NCI-H1436 treated with DMSO at 0.1 percent for 48 hours (cell line): ENCODE measurements around the gene LRRC8D.
"Not testable (repeated sequence)": the region's sequence is repeated elsewhere in the genome, so short reads cannot be mapped to it uniquely, and the experiment has no call there.

ENCODE experiments used
- DNase-seq: peaks from one replicate; lab custom pipeline; 2025; lab: John Stamatoyannopoulos, UW

Gene LRRC8D

GRCh38 chr1:89913353-89914095 lies 92.7 kb downstream of the LRRC8D start:
- DNase-seq = no peak

DNA sequence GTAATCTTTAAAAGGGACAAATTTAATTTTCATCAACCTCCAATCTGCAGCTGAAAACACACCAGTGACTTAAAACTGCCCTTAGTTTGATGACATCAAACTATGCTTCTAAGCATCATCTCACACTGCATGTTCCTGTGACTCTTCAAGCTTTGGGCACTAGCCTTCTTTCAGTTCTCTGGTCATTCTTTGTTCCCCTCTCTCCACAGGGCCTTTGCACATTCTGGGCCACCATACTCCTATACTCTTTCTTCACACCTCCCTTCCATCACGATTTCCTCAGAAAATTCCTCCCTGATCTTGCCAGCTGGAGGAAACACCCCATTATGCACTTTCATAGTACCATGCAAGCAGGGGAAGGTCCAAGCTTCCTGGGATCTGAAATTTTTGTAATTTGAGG lies 96.5 kb downstream of the LRRC8D start:
- no peak for DNase-seq

- no peak for DNase-seq
These were observed 97.4 kb downstream of the LRRC8D start for GRCh38 chr1:89918127-89918793.

DNA sequence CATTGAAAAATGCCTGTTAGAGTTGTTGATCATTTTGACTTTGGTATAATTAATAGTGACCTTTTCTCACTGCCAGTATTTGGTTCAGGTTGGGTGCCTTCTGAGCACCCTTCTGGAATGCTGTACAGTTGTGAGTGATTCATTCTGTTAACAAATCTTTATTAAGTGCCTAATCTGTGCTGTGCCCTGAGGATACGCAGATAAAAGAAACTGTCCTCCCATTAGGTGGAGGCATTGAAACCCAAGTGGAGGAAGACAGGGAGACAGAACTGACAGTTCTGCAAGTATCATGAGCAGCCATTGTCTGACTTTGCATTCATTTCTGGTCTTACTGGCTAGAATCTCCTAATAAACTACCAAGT lies 97.9 kb downstream of the LRRC8D start:
- no peak for DNase-seq

DNA sequence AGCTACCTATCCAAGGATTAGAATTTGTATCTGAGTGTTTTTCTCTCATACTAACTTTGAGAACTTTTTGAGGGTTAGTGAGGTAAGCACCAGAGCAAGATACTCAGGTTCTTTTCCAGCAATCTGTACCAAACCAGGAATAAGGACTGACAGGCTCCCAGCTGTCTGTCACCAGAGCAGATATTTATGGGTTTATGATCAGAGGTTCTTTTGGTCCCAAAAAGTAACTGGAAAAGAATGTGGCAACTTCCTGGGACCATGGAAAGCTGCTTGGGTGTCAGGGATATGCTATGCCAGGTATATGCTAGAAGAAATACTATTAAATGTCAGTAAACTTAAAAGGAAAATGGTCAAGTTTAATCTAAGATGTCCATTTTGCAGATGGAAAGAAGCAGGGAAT lies 98.3 kb downstream of the LRRC8D start:
- no peak for DNase-seq

DNA sequence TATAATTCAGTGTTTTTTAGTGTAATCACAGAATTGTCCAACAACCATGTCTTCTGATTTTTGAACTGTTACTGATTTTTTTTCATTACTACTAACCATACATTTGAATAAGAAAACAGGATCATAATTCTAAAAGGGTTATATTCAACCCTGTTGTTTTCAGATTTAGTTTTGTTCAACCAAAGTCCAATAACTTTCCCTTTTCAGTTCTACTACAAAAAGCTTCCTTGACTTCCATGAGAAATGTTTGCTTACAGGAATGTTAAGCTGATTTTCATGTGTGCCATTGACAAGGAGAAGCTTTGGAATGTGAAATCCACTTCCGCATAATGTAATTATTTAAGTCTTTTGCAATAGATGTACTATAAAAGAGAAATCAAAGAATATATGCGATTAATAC lies 102.1 kb downstream of the LRRC8D start:
- no peak for DNase-seq

DNA sequence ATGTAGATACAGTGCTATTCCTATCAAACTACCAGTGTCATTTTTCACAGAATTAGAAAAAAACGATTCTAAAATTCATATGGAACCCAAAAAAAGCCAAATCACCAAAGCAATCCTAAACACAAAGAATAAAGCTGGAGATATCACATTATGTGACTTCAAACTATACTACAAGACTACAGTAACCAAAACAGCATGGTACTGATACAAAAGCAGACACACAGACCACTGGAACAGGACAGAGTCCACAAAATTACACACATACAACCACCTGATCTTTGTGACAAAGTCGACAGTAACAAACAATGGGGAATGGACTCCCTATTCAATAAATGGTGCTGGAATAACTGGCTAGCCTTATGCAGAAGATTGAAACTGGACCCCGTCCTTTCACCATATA lies 102.7 kb downstream of the LRRC8D start:
- no peak for DNase-seq

DNA sequence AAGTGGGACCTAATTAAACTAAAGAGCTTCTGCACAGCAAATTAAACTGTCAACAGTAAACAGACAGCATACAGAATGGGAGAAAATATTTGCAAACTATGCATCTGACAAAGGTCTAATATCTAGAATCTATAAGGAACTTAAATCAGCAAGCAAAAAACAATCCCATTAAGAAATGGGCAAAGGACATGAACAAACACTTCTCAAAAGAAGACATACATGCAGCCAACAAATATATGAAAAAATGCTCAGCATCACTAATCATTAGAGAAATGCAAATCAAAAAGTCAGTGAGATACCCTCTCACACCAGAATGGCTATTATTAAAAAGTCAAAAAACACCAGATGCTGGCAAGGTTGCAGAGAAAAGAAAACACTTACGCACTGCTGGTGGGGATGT lies 103.2 kb downstream of the LRRC8D start:
- not testable (repeated sequence) for DNase-seq

DNA sequence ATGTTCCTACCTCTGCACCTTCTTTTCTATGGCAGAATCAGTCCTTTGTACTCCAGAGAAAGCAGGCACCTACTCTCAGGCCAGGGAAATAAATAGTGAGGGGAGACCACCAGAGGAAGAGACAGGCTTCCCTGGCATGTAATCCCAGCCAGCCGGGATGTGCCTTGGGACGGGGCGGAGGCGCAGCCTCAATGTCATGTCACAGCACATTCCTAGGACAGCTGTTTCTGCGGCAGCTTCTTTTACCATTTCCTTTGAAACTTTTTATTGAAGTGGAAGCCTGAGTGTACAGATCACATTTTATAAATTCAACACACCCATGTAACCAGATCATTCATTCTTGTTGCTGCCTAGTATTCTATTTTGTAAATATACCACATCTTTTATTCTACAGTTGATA lies 106.2 kb downstream of the LRRC8D start:
- no peak for DNase-seq

DNA sequence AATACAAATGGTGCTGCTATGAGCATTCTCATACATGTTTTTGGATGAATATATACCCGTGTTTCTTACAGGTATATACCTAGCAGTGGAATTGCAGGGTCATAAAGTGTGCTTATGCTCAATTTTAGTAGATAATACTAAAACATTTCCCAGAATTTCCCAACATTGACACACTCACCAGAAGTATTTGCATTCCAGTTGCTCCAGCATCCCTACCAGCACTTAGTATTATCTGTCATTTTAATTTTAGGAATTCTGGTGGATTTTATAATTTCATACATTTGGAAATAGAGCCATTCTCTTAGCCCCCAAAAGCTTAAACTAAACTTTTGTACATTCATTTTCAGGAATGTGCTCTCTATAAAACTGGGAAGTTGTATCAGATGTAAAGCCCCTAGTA lies 106.6 kb downstream of the LRRC8D start:
- DNase-seq = no peak

GRCh38 chr1:89928506-89928905 lies 107.7 kb downstream of the LRRC8D start:
- DNase-seq = no peak

GRCh38 chr1:89929467-89930063 lies 108.7 kb downstream of the LRRC8D start:
- no peak for DNase-seq

DNA sequence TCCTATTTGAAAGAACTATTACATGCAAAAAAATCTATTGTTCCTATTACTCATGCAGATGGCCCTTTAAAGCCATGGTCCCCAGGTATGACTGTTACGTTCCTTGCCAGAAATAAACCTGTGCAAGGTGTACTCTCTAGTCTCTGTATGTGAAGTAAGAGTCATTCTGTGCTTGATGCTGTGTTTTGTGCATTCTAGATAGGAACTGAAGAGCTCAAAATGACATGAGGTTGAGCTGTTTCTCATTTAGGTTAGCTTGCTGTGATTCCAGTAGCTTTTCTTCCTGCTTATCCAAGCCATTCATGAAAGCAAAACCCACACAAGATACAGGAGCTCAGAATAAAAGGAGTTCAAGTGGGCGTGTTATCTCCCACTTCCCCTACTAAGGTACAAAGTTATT lies 109.7 kb downstream of the LRRC8D start:
- no peak for DNase-seq

- no peak for DNase-seq
These were observed 111.1 kb downstream of the LRRC8D start for GRCh38 chr1:89931964-89932363.

- DNase-seq = no peak
These were observed 111.9 kb downstream of the LRRC8D start for GRCh38 chr1:89932598-89933364.

DNA sequence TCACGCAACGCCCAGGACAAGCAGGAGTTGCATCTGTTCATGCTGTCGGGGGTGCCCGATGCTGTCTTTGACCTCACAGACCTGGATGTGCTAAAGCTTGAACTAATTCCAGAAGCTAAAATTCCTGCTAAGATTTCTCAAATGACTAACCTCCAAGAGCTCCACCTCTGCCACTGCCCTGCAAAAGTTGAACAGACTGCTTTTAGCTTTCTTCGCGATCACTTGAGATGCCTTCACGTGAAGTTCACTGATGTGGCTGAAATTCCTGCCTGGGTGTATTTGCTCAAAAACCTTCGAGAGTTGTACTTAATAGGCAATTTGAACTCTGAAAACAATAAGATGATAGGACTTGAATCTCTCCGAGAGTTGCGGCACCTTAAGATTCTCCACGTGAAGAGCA lies 113.6 kb downstream of the LRRC8D start:
- no peak for DNase-seq

- DNase-seq = no peak
These were observed 114.4 kb downstream of the LRRC8D start for GRCh38 chr1:89935235-89935634.

GRCh38 chr1:89936694-89937093 lies 115.9 kb downstream of the LRRC8D start:
- DNase-seq = no peak

DNA sequence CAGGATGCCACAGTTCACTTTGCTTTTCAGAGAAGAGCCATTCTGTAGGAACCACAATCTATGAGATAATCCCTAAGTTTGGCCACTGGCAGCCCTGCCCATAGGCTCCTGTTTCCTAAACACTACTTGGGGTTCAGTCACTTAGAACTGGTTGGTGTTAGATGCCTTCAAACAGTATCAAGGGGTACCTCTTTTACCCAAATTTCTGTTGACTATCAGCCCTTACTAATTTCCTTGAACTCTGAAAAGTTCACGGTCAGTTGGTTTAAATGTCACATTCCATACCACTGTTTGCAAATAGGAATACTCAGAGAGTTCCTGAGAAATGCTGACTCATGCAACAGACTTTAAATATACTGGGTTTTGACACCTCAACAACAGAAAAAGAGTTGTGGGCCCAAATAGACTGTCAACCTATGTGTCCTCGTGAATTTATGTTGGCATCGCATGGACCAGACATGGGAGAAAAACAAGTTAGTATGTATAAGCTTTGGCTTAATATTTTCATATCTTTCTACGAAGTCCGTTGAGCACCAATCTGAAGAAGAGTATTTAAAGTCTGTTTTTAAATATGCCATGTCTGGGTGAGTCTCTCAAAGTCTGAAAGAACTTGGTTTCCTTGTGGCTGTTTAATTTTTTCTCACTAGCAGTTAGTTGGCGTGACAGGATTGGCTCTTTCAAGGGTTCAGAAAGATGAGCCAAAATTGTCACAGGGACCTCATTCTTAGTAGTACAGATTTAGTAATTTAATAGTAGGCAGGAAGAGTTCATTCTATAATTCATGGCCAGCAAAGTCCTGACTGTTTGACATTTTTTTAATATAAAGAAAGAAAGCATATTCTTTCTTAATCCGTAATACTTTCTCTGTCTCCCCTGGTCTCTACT lies 117.6 kb downstream of the LRRC8D start:
- DNase-seq = no peak

DNA sequence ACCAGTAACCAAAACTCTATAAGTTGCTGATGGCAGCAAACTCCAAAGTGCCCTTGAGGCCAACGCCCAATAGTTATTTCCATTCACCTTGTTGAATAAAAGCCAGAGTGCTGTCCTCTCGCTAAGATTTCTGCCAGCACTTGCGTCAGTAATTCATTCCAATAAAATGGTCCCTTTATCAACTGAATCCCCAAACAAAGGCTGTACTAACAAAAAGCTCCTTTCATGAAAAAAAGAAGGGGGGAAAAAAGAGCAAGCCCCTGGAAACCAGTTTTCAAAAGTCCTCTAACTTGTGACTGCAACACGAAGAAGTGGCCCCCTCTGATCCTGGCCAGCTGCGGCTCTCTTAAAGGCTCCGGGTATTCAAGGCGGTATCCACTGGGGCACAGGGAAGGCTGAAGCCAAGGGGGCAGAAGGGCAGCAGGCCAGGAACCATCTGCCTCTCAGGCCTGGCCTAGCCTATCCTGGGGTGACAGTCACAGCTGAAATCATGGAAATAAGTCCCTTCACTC lies 118.3 kb downstream of the LRRC8D start:
- no peak for DNase-seq

DNA sequence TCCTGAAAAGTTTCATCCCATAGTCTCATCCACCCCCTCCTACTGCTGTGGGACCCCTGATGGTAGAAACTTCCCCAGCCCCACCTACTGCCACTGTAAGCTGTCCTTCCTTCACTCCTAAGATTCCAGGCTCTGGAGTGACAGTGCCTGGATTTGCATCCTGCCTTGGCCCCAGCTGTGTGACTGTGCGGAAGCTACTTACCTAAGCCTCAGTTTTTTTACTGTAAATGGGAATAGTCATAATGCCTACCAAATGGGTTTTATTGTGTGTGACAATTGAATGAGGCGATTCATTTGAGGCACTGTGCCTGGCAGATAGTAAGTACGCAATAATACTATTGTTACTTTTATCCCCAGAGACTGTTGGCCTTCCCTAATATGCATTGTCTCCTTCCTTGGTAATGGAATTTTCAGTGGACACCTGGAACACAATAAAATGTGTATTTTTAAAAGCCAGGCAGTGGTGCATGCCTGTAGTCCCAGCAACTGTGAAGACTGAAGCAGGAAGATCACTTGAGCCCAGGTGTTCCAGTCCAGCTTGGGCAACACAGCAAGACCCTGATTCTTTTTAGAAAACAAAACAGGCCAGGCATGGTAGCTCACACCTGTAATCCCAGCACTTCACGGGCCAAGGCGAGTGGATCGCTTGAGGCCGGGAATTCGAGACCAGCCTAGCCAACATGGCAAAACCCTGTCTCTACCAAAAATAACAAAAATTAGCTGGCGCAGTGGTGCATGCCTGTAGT lies 119.0 kb downstream of the LRRC8D start:
- DNase-seq = no peak
